ENCODE data around the gene OR2S2.
A peak's percentile ranks its signal among the peaks of the same experiment; 100 is the strongest.
"Not testable (repeated sequence)": the region's sequence is repeated elsewhere in the genome, so short reads cannot be mapped to it uniquely, and the experiment has no call there.

Gene OR2S2

DNA sequence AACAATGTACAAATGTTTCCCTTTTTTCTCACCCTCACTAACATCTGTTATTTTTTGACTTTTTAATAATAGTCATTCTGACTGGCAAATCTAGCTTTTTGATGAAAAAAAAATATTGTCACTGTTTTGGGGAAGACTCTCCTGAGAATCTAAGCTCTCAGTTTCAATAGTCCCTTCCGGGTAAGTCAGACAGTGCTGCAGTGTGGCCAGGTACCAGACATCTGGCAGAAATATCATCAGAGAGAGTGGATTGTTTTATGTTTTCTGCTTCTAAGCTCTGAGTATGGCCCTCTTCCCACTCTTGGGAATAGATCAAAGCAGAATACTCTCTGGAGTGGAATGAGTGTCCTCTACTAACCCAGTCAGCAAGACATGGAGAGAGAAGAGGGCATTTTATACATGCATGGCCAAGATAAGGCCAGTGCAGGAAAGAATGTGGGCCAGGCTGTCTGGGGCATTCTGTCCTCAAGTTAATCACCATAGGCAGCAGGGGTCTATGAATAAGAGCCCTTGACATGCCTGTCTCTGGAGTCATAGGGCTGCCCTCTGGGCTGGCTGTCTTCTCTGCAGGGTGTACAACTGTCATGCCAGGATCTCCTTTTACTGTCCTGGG is 38.5 kb upstream of the OR2S2 start:
- peak in 1 of 3 donors; percentile 27 for DNase-seq
- CTCF ChIA-PET = interaction anchor here (1.3 to 1.9 kb wide), 4 partner anchors 10 to 14 kb away, joined by 3 to 5 read pairs (median 4); no protein-coding TSS in a partner anchor
- Histone ChIP-seq H3K27me3 (replicated peaks in 2 of 5; ENCODE audit: control insufficient read depth in 4 of 5, insufficient read depth in 5 of 5, low read length in 4 of 5) (peaks cover 0 to 5% (median 0%) of the 10 kb centered on the region in 5 experiments), H3K36me3 (ENCODE audit: control insufficient read depth in 4 of 4, insufficient read depth in 4 of 4, low read length in 3 of 4) (no peaks in the 10 kb centered on the region), H3K9me3 (ENCODE audit: control extremely low read depth in 1 of 5, control insufficient read depth in 4 of 5, insufficient read depth in 2 of 5, low read depth in 1 of 5, low read length in 4 of 5) (peaks cover 0 to 6% (median 4%) of the 10 kb centered on the region in 5 experiments), H3K27ac (ENCODE audit: insufficient read depth in 1 of 2, low read depth in 1 of 2, low read length in 2 of 2, poor library complexity in 1 of 2, severe bottlenecking in 2 of 2) (no peak overlapping the region), H3K4me1 (ENCODE audit: control extremely low read depth in 1 of 4, control insufficient read depth in 4 of 4, insufficient read depth in 4 of 4, low read length in 3 of 4) (no peaks in the 10 kb centered on the region), H3K4me3 (ENCODE audit: control insufficient read depth in 1 of 7, extremely low read depth in 1 of 7, insufficient read depth in 4 of 7, low read depth in 2 of 7, low read length in 6 of 7) (no peak overlapping the region)
- WGBS (ENCODE audit: insufficient coverage) = 80% methylated on average over 1 of the region's 1 CpG
- POLR2A ChIA-PET = no interaction called here

DNA sequence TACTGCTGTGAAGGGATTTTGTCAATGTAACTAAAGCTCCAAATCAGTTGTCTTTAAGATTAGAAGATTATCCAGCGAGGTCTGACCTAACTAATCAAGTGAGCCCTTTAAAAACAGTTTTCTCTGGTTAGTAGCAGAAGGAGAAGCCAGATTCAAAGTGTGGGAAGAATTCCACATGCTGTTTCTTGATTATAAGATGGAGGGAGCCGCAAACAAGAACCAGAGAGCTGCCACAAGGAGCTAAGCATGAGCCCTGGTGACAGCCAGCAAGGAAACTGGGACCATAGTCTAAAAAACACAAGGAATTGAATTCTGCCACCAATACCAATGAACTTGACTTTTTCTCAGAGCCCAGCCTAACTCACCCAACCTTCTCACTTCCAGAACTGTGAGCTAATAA is 37.0 kb upstream of the OR2S2 start:
- H3K27me3 ChIP-seq (replicated peaks in 2 of 5; ENCODE audit: control insufficient read depth in 4 of 5, insufficient read depth in 5 of 5, low read length in 4 of 5) = peaks cover 0 to 5% (median 0%) of the 10 kb centered on the region in 5 experiments
- CTCF ChIA-PET = interaction anchor here (1.0 to 2.0 kb wide), 5 partner anchors 11 to 55 kb away, joined by 3 to 7 read pairs (median 6); no protein-coding TSS in a partner anchor
- no peak overlapping the region for H3K4me3 ChIP-seq (ENCODE audit: control insufficient read depth in 1 of 7, extremely low read depth in 1 of 7, insufficient read depth in 4 of 7, low read depth in 2 of 7, low read length in 6 of 7)
- no peaks in the 10 kb centered on the region for H3K4me1 ChIP-seq (ENCODE audit: control extremely low read depth in 1 of 4, control insufficient read depth in 4 of 4, insufficient read depth in 4 of 4, low read length in 3 of 4)
- no peaks in the 10 kb centered on the region for H3K36me3 ChIP-seq (ENCODE audit: control insufficient read depth in 4 of 4, insufficient read depth in 4 of 4, low read length in 3 of 4)
- H3K9me3 ChIP-seq (ENCODE audit: control extremely low read depth in 1 of 5, control insufficient read depth in 4 of 5, insufficient read depth in 2 of 5, low read depth in 1 of 5, low read length in 4 of 5) = peaks cover 0 to 6% (median 4%) of the 10 kb centered on the region in 5 experiments
- DNase-seq = no peak
- 100% methylated on average over 2 of the region's 2 CpGs for WGBS (ENCODE audit: insufficient coverage)
- POLR2A ChIA-PET = no interaction called here
- no peak overlapping the region for H3K27ac ChIP-seq (ENCODE audit: insufficient read depth in 1 of 2, low read depth in 1 of 2, low read length in 2 of 2, poor library complexity in 1 of 2, severe bottlenecking in 2 of 2)

- ChIA-PET CTCF (interaction anchor here (1.0 to 2.0 kb wide), 6 partner anchors 11 to 54 kb away, joined by 3 to 7 read pairs (median 5); no protein-coding TSS in a partner anchor), POLR2A (no interaction called here)
- H3K9me3 ChIP-seq (ENCODE audit: control extremely low read depth in 1 of 5, control insufficient read depth in 4 of 5, insufficient read depth in 2 of 5, low read depth in 1 of 5, low read length in 4 of 5) = peaks cover 0 to 6% (median 4%) of the 10 kb centered on the region in 5 experiments
- H3K4me1 ChIP-seq (ENCODE audit: control extremely low read depth in 1 of 4, control insufficient read depth in 4 of 4, insufficient read depth in 4 of 4, low read length in 3 of 4) = no peaks in the 10 kb centered on the region
- H3K27ac ChIP-seq (ENCODE audit: insufficient read depth in 1 of 2, low read depth in 1 of 2, low read length in 2 of 2, poor library complexity in 1 of 2, severe bottlenecking in 2 of 2) = no peak overlapping the region
- H3K4me3 ChIP-seq (ENCODE audit: control insufficient read depth in 1 of 7, extremely low read depth in 1 of 7, insufficient read depth in 4 of 7, low read depth in 2 of 7, low read length in 6 of 7) = no peak overlapping the region
- no peak for DNase-seq
- H3K36me3 ChIP-seq (ENCODE audit: control insufficient read depth in 4 of 4, insufficient read depth in 4 of 4, low read length in 3 of 4) = no peaks in the 10 kb centered on the region
- WGBS (ENCODE audit: insufficient coverage) = 80% methylated on average over 3 of the region's 5 CpGs
- peaks cover 0 to 5% (median 0%) of the 10 kb centered on the region in 5 experiments for H3K27me3 ChIP-seq (replicated peaks in 2 of 5; ENCODE audit: control insufficient read depth in 4 of 5, insufficient read depth in 5 of 5, low read length in 4 of 5)
These were observed 36.2 kb upstream of the OR2S2 start for GRCh38 chr9:35993976-35994720.

GRCh38 chr9:35993136-35993535 is 35.2 kb upstream of the OR2S2 start:
- POLR2A ChIA-PET; H3K9me3 ChIP-seq (ENCODE audit: control extremely low read depth in 1 of 5, control insufficient read depth in 4 of 5, insufficient read depth in 2 of 5, low read depth in 1 of 5, low read length in 4 of 5); H3K27me3 ChIP-seq (replicated peaks in 2 of 5; ENCODE audit: control insufficient read depth in 4 of 5, insufficient read depth in 5 of 5, low read length in 4 of 5); H3K27ac ChIP-seq (ENCODE audit: insufficient read depth in 1 of 2, low read depth in 1 of 2, low read length in 2 of 2, poor library complexity in 1 of 2, severe bottlenecking in 2 of 2); DNase-seq; H3K4me3 ChIP-seq (ENCODE audit: control insufficient read depth in 1 of 7, extremely low read depth in 1 of 7, insufficient read depth in 4 of 7, low read depth in 2 of 7, low read length in 6 of 7); H3K4me1 ChIP-seq (ENCODE audit: control extremely low read depth in 1 of 4, control insufficient read depth in 4 of 4, insufficient read depth in 4 of 4, low read length in 3 of 4); H3K36me3 ChIP-seq (ENCODE audit: control insufficient read depth in 4 of 4, insufficient read depth in 4 of 4, low read length in 3 of 4): not testable (repeated sequence)
- WGBS (ENCODE audit: insufficient coverage) = no CpG with 5 or more reads among the region's 3 CpGs
- CTCF ChIA-PET = interaction anchor here (1.0 to 1.4 kb wide), 2 partner anchors 14 to 15 kb away, joined by 3 to 4 read pairs; no protein-coding TSS in a partner anchor

GRCh38 chr9:35990155-35990554 is 32.2 kb upstream of the OR2S2 start:
- 100% methylated on average over 1 of the region's 3 CpGs for WGBS (ENCODE audit: insufficient coverage)
- DNase-seq = no peak
- ChIA-PET CTCF (no interaction called here), POLR2A (no interaction called here)
- Histone ChIP-seq H3K4me1 (ENCODE audit: control extremely low read depth in 1 of 4, control insufficient read depth in 4 of 4, insufficient read depth in 4 of 4, low read length in 3 of 4) (no peaks in the 10 kb centered on the region), H3K36me3 (ENCODE audit: control insufficient read depth in 4 of 4, insufficient read depth in 4 of 4, low read length in 3 of 4) (no peaks in the 10 kb centered on the region), H3K9me3 (ENCODE audit: control extremely low read depth in 1 of 5, control insufficient read depth in 4 of 5, insufficient read depth in 2 of 5, low read depth in 1 of 5, low read length in 4 of 5) (no peaks in the 10 kb centered on the region), H3K27me3 (replicated peaks in 2 of 5; ENCODE audit: control insufficient read depth in 4 of 5, insufficient read depth in 5 of 5, low read length in 4 of 5) (peaks cover 0 to 3% (median 0%) of the 10 kb centered on the region in 5 experiments), H3K27ac (ENCODE audit: insufficient read depth in 1 of 2, low read depth in 1 of 2, low read length in 2 of 2, poor library complexity in 1 of 2, severe bottlenecking in 2 of 2) (no peak overlapping the region), H3K4me3 (ENCODE audit: control insufficient read depth in 1 of 7, extremely low read depth in 1 of 7, insufficient read depth in 4 of 7, low read depth in 2 of 7, low read length in 6 of 7) (no peak overlapping the region)

DNA sequence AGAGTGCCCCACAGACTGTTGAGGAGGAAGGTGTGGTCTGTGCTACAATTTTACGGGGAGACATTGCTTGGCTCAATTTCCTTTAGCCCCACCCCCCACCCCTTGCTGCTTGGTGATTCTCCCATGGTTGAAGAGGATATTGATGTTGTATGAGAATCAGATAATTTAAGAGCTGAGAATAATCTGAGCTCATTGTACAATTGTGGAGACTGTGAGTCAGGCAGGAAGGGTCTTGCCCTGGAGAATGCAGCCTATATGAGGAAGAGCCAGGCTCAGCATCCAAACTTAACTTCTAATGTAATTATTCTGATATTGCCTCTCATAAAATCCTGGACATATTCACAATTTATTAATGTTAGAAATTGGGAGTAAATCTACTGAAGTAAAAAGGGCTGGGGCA is 26.1 kb upstream of the OR2S2 start:
- POLR2A ChIA-PET = no interaction called here
- no CpG with 5 or more reads among the region's 1 CpG for WGBS (ENCODE audit: insufficient coverage)
- H3K9me3 ChIP-seq (ENCODE audit: control extremely low read depth in 1 of 5, control insufficient read depth in 4 of 5, insufficient read depth in 2 of 5, low read depth in 1 of 5, low read length in 4 of 5) = no peaks in the 10 kb centered on the region
- no peak for DNase-seq
- no peak overlapping the region for H3K4me3 ChIP-seq (ENCODE audit: control insufficient read depth in 1 of 7, extremely low read depth in 1 of 7, insufficient read depth in 4 of 7, low read depth in 2 of 7, low read length in 6 of 7)
- CTCF ChIA-PET = interaction anchor here (0.6 to 2.8 kb wide), 6 partner anchors 10 to 41 kb away, joined by 3 to 11 read pairs (median 3); no protein-coding TSS in a partner anchor
- H3K27me3 ChIP-seq (replicated peaks in 2 of 5; ENCODE audit: control insufficient read depth in 4 of 5, insufficient read depth in 5 of 5, low read length in 4 of 5) = peaks cover 0 to 7% (median 2%) of the 10 kb centered on the region in 5 experiments
- H3K36me3 ChIP-seq (ENCODE audit: control insufficient read depth in 4 of 4, insufficient read depth in 4 of 4, low read length in 3 of 4) = no peaks in the 10 kb centered on the region
- peaks cover 0 to 2% (median 0%) of the 10 kb centered on the region in 4 experiments for H3K4me1 ChIP-seq (ENCODE audit: control extremely low read depth in 1 of 4, control insufficient read depth in 4 of 4, insufficient read depth in 4 of 4, low read length in 3 of 4)
- H3K27ac ChIP-seq (ENCODE audit: insufficient read depth in 1 of 2, low read depth in 1 of 2, low read length in 2 of 2, poor library complexity in 1 of 2, severe bottlenecking in 2 of 2) = no peak overlapping the region

DNA sequence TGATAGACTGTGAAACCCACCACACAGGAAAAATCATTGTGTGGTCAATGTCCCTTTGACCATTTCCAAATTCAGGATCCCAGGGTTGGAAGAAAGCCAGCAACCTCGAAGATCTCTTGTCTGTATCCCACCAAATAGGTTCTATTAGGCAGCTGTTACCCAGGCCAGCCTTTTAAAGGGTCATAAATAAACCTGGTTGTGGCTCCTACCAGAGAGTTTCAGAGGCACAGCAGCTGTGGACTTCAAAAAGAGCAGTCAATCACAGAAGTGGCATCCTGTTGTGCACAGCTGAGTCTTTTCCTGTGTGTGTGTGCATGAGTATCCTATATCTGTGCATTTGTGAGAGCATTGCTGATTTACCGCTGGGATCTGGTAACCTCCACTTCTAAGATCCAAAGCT is 23.7 kb upstream of the OR2S2 start:
- H3K9me3 ChIP-seq (ENCODE audit: control extremely low read depth in 1 of 5, control insufficient read depth in 4 of 5, insufficient read depth in 2 of 5, low read depth in 1 of 5, low read length in 4 of 5) = peaks cover 0 to under 1% (median 0%) of the 10 kb centered on the region in 5 experiments
- H3K36me3 ChIP-seq (ENCODE audit: control insufficient read depth in 4 of 4, insufficient read depth in 4 of 4, low read length in 3 of 4) = no peaks in the 10 kb centered on the region
- peaks cover 0 to 2% (median 0%) of the 10 kb centered on the region in 4 experiments for H3K4me1 ChIP-seq (ENCODE audit: control extremely low read depth in 1 of 4, control insufficient read depth in 4 of 4, insufficient read depth in 4 of 4, low read length in 3 of 4)
- peaks cover 0 to 6% (median 2%) of the 10 kb centered on the region in 5 experiments for H3K27me3 ChIP-seq (replicated peaks in 2 of 5; ENCODE audit: control insufficient read depth in 4 of 5, insufficient read depth in 5 of 5, low read length in 4 of 5)
- CTCF ChIA-PET = interaction anchor here (1.3 to 3.6 kb wide), 3 partner anchors 19 to 42 kb away, joined by 4 to 11 read pairs (median 11); no protein-coding TSS in a partner anchor
- WGBS (ENCODE audit: insufficient coverage) = no CpG with 5 or more reads among the region's 2 CpGs
- DNase-seq = no peak
- H3K4me3 ChIP-seq (ENCODE audit: control insufficient read depth in 1 of 7, extremely low read depth in 1 of 7, insufficient read depth in 4 of 7, low read depth in 2 of 7, low read length in 6 of 7) = no peak overlapping the region
- H3K27ac ChIP-seq (ENCODE audit: insufficient read depth in 1 of 2, low read depth in 1 of 2, low read length in 2 of 2, poor library complexity in 1 of 2, severe bottlenecking in 2 of 2) = no peak overlapping the region
- POLR2A ChIA-PET = no interaction called here

Data from common myeloid progenitor, CD34-positive (primary cell).